Measurements from ENCODE around the gene CERS5.
"Not testable (repeated sequence)": the region's sequence is repeated elsewhere in the genome, so short reads cannot be mapped to it uniquely, and the experiment has no call there.

The CERS5 gene

DNA sequence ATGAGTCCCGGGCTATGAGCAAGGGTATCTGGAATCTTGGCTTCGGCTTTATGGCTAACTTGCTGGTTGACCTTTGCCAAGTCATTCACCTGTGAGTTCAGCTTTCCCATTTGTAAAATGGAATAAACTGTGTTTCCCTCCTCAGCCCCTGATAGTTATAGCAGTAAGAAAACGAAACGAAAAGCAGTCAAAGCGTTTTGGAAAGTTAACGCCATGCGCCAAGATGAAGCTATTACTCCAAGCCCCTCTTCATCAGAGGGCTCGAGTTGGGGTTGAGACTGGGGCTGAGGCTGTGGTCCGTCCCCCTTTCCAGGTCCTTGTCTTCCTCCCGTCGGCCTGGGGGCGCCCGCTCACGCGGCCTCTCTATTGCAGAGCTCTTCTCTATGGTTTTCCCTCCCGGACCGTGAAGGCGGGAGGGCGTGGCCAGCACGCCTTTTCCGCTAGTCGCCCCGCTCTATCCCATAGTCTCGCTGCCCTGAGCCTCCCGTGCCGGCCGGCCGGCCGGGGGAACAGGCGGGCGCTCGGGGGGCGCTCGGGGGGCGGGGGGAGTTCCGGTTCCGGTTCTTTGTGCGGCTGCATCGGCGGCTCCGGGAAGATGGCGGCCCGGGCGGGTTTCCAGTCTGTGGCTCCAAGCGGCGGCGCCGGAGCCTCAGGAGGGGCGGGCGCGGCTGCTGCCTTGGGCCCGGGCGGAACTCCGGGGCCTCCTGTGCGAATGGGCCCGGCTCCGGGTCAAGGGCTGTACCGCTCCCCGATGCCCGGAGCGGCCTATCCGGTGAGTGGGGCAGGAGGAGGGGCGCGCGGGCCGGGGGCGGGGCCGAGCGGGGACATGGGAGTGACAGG, 82.2 kb downstream of the CERS5 start, which contains the start of gene SMARCD1:
TSS of gene SMARCD1 (plus strand) at position 568 of the 840 bp plus-strand sequence. CDS start at position 596, 28 bp downstream.
- peak within 1 kb of the TSS; percentile 94 for H3K27ac ChIP-seq (ENCODE audit: poor library complexity, severe bottlenecking)
- ATAC-seq (ENCODE audit: low read depth): peak; percentile 82
- no peaks in the 10 kb centered on the region for H3K27me3 ChIP-seq (ENCODE audit: insufficient read depth, poor library complexity, severe bottlenecking)
- DNase-seq (ENCODE audit: low spot score): peak; percentile 94
- peaks cover 35% of the 10 kb centered on the region for H3K4me1 ChIP-seq (ENCODE audit: insufficient read depth, poor library complexity, severe bottlenecking)
- TF ChIP-seq, protein P1, sequence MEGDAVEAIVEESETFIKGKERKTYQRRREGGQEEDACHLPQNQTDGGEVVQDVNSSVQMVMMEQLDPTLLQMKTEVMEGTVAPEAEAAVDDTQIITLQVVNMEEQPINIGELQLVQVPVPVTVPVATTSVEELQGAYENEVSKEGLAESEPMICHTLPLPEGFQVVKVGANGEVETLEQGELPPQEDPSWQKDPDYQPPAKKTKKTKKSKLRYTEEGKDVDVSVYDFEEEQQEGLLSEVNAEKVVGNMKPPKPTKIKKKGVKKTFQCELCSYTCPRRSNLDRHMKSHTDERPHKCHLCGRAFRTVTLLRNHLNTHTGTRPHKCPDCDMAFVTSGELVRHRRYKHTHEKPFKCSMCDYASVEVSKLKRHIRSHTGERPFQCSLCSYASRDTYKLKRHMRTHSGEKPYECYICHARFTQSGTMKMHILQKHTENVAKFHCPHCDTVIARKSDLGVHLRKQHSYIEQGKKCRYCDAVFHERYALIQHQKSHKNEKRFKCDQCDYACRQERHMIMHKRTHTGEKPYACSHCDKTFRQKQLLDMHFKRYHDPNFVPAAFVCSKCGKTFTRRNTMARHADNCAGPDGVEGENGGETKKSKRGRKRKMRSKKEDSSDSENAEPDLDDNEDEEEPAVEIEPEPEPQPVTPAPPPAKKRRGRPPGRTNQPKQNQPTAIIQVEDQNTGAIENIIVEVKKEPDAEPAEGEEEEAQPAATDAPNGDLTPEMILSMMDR (IDR thresholded peaks at IDR 0.05; ENCODE audit: poor library complexity, severe bottlenecking): peak; percentile 90
- peak within 1 kb of the TSS; percentile 44 for H3K4me3 ChIP-seq (ENCODE audit: severe bottlenecking)
- peaks cover 34% of the 10 kb centered on the region for H3K36me3 ChIP-seq (ENCODE audit: low read depth)
- no peaks in the 10 kb centered on the region for H3K9me3 ChIP-seq (ENCODE audit: severe bottlenecking)

DNA sequence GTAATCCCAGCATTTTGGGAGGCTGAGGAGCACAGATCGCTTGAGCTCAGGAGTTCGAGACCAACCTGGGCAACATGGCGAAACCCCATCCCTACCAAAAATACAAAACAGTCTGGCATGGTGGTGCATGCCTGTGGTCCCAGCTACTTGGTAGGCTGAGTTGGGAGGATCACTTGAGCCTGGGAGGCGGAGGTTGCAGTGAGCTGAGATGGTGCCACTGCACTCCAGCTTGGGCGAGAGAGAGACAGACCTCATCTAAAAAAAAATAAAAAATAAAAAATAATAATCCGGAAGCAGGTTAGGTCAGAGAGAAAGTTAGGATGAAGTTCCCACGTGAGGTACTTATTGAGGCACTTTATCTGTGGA, 82.8 kb downstream of the CERS5 start:
- not testable (repeated sequence) for H3K27me3 ChIP-seq (ENCODE audit: insufficient read depth, poor library complexity, severe bottlenecking); DNase-seq (ENCODE audit: low spot score); H3K9me3 ChIP-seq (ENCODE audit: severe bottlenecking); ATAC-seq (ENCODE audit: low read depth)
- peak overlapping the region; percentile 44 for H3K4me3 ChIP-seq (ENCODE audit: severe bottlenecking)
- peaks cover 28% of the 10 kb centered on the region for H3K36me3 ChIP-seq (ENCODE audit: low read depth)
- H3K27ac ChIP-seq (ENCODE audit: poor library complexity, severe bottlenecking): peak overlapping the region; percentile 94
- peaks cover 34% of the 10 kb centered on the region for H3K4me1 ChIP-seq (ENCODE audit: insufficient read depth, poor library complexity, severe bottlenecking)

DNA sequence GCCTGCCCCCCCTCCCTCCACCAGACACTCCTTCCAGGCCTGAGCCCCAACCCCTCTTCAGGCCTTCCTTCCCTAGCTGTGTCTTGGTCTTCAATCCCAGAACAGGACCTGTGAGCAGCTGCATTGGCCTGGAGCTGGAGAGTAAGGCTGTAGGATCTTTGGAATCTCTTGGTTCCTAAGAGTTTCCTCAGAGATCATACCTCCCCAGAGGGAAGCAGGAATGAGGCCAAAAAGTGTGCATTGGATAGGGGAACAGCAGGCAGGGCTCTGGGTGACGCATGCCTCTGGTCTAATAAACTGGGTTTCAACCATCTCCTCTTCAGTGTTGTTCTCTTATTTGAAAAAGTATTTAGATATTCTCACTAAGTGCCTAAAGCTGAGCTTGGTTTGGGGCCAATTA, 83.9 kb downstream of the CERS5 start:
- ATAC-seq (ENCODE audit: low read depth) (no peak), DNase-seq (ENCODE audit: low spot score) (no peak)
- Histone ChIP-seq H3K9me3 (ENCODE audit: severe bottlenecking) (no peaks in the 10 kb centered on the region), H3K4me3 (ENCODE audit: severe bottlenecking) (no peak overlapping the region), H3K27me3 (ENCODE audit: insufficient read depth, poor library complexity, severe bottlenecking) (no peaks in the 10 kb centered on the region), H3K36me3 (ENCODE audit: low read depth) (peaks cover 17% of the 10 kb centered on the region), H3K27ac (ENCODE audit: poor library complexity, severe bottlenecking) (peak overlapping the region; percentile 94), H3K4me1 (ENCODE audit: insufficient read depth, poor library complexity, severe bottlenecking) (peaks cover 23% of the 10 kb centered on the region)
- TF ChIP-seq, protein P1 (IDR thresholded peaks at IDR 0.05; ENCODE audit: poor library complexity, severe bottlenecking): no peak

DNA sequence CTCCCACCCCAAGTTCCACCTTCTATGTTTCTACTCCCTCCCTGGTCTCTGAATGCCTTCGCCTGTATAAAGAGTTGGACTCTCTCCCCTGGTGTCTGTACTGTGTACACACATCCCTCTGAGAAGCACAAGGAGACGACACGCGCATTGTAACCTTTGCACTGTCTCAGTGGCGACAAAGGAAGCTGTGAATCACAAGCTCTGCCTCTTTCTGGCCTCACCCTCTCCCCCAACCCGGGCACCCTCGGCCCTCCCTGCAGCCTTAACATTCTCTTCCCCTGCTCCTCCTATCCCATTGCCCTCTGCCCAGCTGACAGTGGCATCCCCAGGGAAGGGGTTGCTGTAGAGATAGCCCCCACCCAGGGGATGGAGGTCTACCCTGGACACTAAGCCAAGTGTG, 84.5 kb downstream of the CERS5 start:
- TF ChIP-seq, protein P1 (IDR thresholded peaks at IDR 0.05; ENCODE audit: poor library complexity, severe bottlenecking): no peak
- Histone ChIP-seq H3K27ac (ENCODE audit: poor library complexity, severe bottlenecking) (peak overlapping the region; percentile 94), H3K4me1 (ENCODE audit: insufficient read depth, poor library complexity, severe bottlenecking) (peaks cover 17% of the 10 kb centered on the region), H3K4me3 (ENCODE audit: severe bottlenecking) (no peak overlapping the region), H3K36me3 (ENCODE audit: low read depth) (peaks cover 13% of the 10 kb centered on the region), H3K9me3 (ENCODE audit: severe bottlenecking) (no peaks in the 10 kb centered on the region), H3K27me3 (ENCODE audit: insufficient read depth, poor library complexity, severe bottlenecking) (no peaks in the 10 kb centered on the region)
- no peak for DNase-seq (ENCODE audit: low spot score)
- ATAC-seq (ENCODE audit: low read depth): no peak

DNA sequence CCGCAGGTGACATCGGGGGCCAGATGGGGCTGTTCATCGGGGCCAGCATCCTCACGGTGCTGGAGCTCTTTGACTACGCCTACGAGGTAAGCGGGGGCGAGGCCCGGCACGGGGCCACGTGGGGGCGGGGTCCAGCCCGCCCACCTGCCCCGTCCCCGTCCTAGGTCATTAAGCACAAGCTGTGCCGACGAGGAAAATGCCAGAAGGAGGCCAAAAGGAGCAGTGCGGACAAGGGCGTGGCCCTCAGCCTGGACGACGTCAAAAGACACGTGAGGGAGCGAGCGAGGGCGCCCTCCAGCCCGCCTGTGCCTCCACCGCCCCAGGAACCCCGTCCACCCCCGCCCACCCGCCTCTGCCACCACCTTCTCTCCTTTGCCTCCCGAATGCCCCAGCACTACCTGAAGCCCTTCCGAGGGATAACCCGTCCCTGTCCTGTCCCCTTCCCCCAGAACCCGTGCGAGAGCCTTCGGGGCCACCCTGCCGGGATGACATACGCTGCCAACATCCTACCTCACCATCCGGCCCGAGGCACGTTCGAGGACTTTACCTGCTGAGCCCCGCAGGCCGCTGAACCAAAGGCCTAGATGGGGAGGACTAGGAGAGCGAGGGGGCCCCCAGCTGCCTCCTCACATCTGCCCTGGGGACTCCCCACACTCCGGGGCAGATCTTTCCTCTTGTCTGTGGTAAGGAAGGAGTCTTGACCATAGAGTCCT, 85.9 kb downstream of the CERS5 start:
- no peak for DNase-seq (ENCODE audit: low spot score)
- TF ChIP-seq, protein P1 (IDR thresholded peaks at IDR 0.05; ENCODE audit: poor library complexity, severe bottlenecking): no peak
- no peak for ATAC-seq (ENCODE audit: low read depth)
- Histone ChIP-seq H3K27me3 (ENCODE audit: insufficient read depth, poor library complexity, severe bottlenecking) (no peaks in the 10 kb centered on the region), H3K36me3 (ENCODE audit: low read depth) (no peaks in the 10 kb centered on the region), H3K4me3 (ENCODE audit: severe bottlenecking) (no peak overlapping the region), H3K27ac (ENCODE audit: poor library complexity, severe bottlenecking) (no peak overlapping the region), H3K4me1 (ENCODE audit: insufficient read depth, poor library complexity, severe bottlenecking) (peaks cover 3% of the 10 kb centered on the region), H3K9me3 (ENCODE audit: severe bottlenecking) (no peaks in the 10 kb centered on the region)
